Astrocyte of the cerebellum (primary cell): Measurements from ENCODE around the gene MAPK1IP1L.

ENCODE experiments used
- DNase-seq: peaks from one replicate; pipeline ENCODE4 v3.0.0-alpha.2; 2011; ENCODE audit warnings: low read depth
- H3K4me3 ChIP-seq: 2 replicates; pipeline ENCODE4 v1.5.1; 2011; ENCODE audit warnings: mild to moderate bottlenecking, low read depth, low read length, moderate library complexity
- in situ Hi-C: cut with HindIII; loops from 2 replicates; pipeline ENCODE4 v1.10.0; 2017; ENCODE audit warnings: low sequenced_read_pairs
- TF ChIP-seq, protein P1 (sequence below): IDR thresholded peaks from 2 replicates; pipeline ENCODE4 v1.5.1; 2012; ENCODE audit warnings: low read length, low read depth, moderate library complexity, mild to moderate bottlenecking; ENCODE audit errors: missing control alignments

MAPK1IP1L gene

GRCh38 chr14:55066223-55066622 is 14.8 kb downstream of the MAPK1IP1L start:
- no peak for DNase-seq
- in situ Hi-C loops, result loop anchor here (5.0 kb wide), 1 partner anchor 66 kb away; no protein-coding TSS in a partner anchor
- TF ChIP-seq, protein P1, sequence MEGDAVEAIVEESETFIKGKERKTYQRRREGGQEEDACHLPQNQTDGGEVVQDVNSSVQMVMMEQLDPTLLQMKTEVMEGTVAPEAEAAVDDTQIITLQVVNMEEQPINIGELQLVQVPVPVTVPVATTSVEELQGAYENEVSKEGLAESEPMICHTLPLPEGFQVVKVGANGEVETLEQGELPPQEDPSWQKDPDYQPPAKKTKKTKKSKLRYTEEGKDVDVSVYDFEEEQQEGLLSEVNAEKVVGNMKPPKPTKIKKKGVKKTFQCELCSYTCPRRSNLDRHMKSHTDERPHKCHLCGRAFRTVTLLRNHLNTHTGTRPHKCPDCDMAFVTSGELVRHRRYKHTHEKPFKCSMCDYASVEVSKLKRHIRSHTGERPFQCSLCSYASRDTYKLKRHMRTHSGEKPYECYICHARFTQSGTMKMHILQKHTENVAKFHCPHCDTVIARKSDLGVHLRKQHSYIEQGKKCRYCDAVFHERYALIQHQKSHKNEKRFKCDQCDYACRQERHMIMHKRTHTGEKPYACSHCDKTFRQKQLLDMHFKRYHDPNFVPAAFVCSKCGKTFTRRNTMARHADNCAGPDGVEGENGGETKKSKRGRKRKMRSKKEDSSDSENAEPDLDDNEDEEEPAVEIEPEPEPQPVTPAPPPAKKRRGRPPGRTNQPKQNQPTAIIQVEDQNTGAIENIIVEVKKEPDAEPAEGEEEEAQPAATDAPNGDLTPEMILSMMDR, result no peak
- H3K4me3 ChIP-seq, result no peak overlapping the region

GRCh38 chr14:55070981-55071411 is 19.5 kb downstream of the MAPK1IP1L start:
- DNase-seq, result no peak
- in situ Hi-C loops, result no loop called here
- TF ChIP-seq, protein P1, result no peak
- no peak overlapping the region for H3K4me3 ChIP-seq

DNA sequence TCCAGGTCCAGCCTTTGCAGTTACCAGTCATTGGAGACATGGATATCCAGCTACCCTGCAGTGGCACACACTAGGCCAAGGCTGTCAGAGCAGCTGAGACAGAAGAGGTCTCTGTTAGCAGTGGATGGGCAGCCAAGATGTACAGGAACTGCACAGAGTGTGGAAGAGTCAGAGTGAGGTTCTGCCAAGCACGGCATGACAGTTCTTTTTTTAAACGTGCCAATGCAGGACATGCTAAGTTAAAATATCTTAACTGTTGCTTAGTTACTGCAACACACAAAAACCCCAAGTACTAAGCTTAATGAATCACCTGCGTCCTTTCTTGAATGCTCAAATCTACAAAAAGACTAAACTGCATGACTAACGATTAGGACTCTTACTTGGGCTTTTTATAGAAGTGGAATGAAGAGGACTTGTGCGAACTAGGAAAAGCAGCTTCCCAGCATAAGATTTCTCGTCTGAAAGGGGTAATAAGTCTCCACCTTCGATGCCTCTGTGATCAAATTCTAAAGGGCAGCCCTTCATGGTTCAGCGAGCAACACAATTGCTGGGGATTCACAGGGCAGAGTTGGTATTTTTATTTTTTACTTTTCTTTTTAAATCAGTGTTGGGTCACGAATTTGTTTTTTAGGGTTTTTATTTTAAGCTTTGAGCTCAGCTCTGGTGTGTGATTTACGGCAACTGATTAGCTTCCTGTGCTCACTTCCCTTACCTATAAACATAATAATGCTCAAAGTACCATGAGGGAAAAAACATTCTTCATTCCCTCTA is 20.6 kb downstream of the MAPK1IP1L start:
- in situ Hi-C loops, result no loop called here
- TF ChIP-seq, protein P1, result no peak
- H3K4me3 ChIP-seq, result no peak overlapping the region
- DNase-seq, result peak; percentile 91

GRCh38 chr14:55073856-55074255 is 22.4 kb downstream of the MAPK1IP1L start:
- in situ Hi-C loops, result no loop called here
- TF ChIP-seq, protein P1, result no peak
- DNase-seq, result peak; percentile 86
- H3K4me3 ChIP-seq, result no peak overlapping the region

GRCh38 chr14:55074662-55075061 is 23.2 kb downstream of the MAPK1IP1L start:
- TF ChIP-seq, protein P1, result no peak
- in situ Hi-C loops, result no loop called here
- DNase-seq, result no peak
- H3K4me3 ChIP-seq, result no peak overlapping the region

GRCh38 chr14:55075628-55076175 is 24.3 kb downstream of the MAPK1IP1L start:
- TF ChIP-seq, protein P1, result no peak
- no peak overlapping the region for H3K4me3 ChIP-seq
- no peak for DNase-seq
- in situ Hi-C loops, result no loop called here
